Tibial nerve (tissue), 4 donors: ENCODE results near the gene GALNT12. TPM values are rescaled to one million over a fixed set of nuclear protein-coding genes. Genes with fewer than 3 reads are reported as not detected.
A peak's percentile ranks its signal among the peaks of the same experiment; 100 is the strongest.

ENCODE experiments used
- DNase-seq, 2 donors: peaks; one replicate each; pipeline ENCODE4 v3.0.0-alpha.2; 2019; ENCODE audit warnings: low spot score in 2 of 2
- H3K27ac ChIP-seq, 4 donors: fragments of 200-600 bp; sonication (generic) in 3 of 4; one replicate each; pipeline ENCODE4 v1.5.1; 2017 to 2019; ENCODE audit warnings: mild to moderate bottlenecking in 1 of 4
- H3K27me3 ChIP-seq, 2 donors: fragments of 200-600 bp; sonication (generic) in 1 of 2; one replicate each; pipeline versions ENCODE4 v1.5.1 to v1.6.0; 2017 to 2019
- H3K36me3 ChIP-seq, 3 donors: fragments of 200-600 bp; sonication (generic); one replicate each; pipeline ENCODE4 v1.5.1; 2018 to 2019
- H3K4me1 ChIP-seq, 4 donors: fragments of 200-600 bp; sonication (generic) in 3 of 4; one replicate each; pipeline ENCODE4 v1.5.1; 2017 to 2019
- H3K4me3 ChIP-seq, 4 donors: fragments of 200-600 bp; sonication (generic) in 3 of 4; one replicate each; pipeline ENCODE4 v1.5.1; 2017 to 2019; ENCODE audit warnings: mild to moderate bottlenecking in 1 of 4, moderate library complexity in 1 of 4
- H3K9me3 ChIP-seq, 4 donors: fragments of 200-600 bp; sonication (generic) in 3 of 4; one replicate each; pipeline ENCODE4 v1.5.1; 2017 to 2019
- EP300 ChIP-seq, 2 donors: sonication (generic); formaldehyde crosslinking; IDR thresholded peaks; one replicate each; pipeline ENCODE4 v1.6.1; 2017; ENCODE audit warnings: antibody characterized with exemption in 2 of 2, mild to moderate bottlenecking in 1 of 2
- POLR2A ChIP-seq, 2 donors: fragments of 450-650 bp; IDR thresholded peaks; one replicate each; pipeline ENCODE4 v1.6.1; 2017; ENCODE audit warnings: antibody characterized with exemption in 2 of 2, mild to moderate bottlenecking in 2 of 2, moderate library complexity in 2 of 2
- WGBS, 2 donors: methylation state at CpG; one replicate each; pipeline ENCODE4 v1.1.5; 2018; 5-methylcytosine and 5-hydroxymethylcytosine counted together
- total RNA-seq, 4 donors: library from RNA; depleted of rRNA; stranded (reverse); fragments of >200 nt; gene quantifications; one replicate each; pipeline ENCODE4 v1.1.0, GENCODE V29; 2016
- TF ChIP-seq, protein P1 (sequence below), 5 experiments: fragments of 200-600 bp in 3 of 5; fragments of 450-650 bp in 2 of 5; sonication (generic) in 3 of 5; IDR thresholded peaks; one replicate each; pipeline ENCODE4 v1.5.1; 2016 to 2019; ENCODE audit warnings: antibody characterized with exemption in 5 of 5, mild to moderate bottlenecking in 3 of 5, moderate library complexity in 2 of 5

GALNT12 gene
- total RNA-seq, 4 donors from 2014 or later, result 1.8 to 6.0 (median 3.5) TPM

DNA sequence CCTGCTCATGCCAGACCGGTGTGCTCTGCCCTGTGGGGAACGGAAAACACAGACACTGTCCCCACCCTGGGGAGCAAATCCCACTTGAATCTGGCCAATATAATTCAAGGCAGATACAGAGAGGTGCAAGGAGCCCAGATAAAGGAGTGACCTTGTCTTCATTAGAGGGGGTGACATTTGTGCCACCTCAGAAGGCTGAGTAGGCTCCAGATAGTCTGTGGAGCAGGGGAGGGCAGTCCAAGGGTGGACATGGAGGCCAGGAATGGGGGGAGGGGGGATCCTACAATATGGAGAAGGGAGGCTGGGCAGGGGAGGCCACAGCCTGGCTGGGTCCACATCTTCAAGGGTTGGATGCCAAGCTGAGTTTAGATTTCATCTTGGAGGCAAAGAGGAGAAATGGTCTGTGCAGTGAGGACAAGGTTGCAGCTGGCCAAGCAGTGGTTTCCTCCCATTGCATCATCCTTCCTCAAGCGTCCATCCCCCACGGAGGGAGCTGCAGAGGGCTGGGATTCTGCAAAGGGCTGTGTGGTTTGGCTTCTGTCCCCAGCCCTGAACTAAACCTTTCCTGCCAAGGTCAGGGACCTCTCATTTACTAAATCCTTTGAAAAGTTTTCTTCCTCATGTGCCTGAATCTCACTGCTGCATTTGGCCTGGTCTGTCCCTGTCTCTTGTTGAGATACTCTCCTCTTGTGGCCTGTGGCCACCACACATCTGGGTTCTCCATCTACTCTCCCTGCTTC lies 60.1 kb downstream of the GALNT12 start:
- Histone ChIP-seq H3K4me3 (no peak overlapping the region), H3K27me3 (no peaks in the 10 kb centered on the region), H3K4me1 (peaks cover 0 to 56% (median 16%) of the 10 kb centered on the region in 4 donors), H3K27ac (peak overlapping the region in 2 of 4 donors; percentile 54 to 67), H3K36me3 (no peaks in the 10 kb centered on the region), H3K9me3 (no peaks in the 10 kb centered on the region)
- TF ChIP-seq, protein P1, sequence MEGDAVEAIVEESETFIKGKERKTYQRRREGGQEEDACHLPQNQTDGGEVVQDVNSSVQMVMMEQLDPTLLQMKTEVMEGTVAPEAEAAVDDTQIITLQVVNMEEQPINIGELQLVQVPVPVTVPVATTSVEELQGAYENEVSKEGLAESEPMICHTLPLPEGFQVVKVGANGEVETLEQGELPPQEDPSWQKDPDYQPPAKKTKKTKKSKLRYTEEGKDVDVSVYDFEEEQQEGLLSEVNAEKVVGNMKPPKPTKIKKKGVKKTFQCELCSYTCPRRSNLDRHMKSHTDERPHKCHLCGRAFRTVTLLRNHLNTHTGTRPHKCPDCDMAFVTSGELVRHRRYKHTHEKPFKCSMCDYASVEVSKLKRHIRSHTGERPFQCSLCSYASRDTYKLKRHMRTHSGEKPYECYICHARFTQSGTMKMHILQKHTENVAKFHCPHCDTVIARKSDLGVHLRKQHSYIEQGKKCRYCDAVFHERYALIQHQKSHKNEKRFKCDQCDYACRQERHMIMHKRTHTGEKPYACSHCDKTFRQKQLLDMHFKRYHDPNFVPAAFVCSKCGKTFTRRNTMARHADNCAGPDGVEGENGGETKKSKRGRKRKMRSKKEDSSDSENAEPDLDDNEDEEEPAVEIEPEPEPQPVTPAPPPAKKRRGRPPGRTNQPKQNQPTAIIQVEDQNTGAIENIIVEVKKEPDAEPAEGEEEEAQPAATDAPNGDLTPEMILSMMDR (IDR thresholded peaks at IDR 0.05), result no peak
- TF ChIP-seq EP300 (IDR thresholded peaks at IDR 0.05) (peak in 1 of 2 donors; percentile 91), POLR2A (IDR thresholded peaks at IDR 0.05) (no peak)
- DNase-seq, result peak; percentile 77 to 83
- 38 to 45% methylated on average over 4 of the region's 4 CpGs for WGBS, 2 donors

DNA sequence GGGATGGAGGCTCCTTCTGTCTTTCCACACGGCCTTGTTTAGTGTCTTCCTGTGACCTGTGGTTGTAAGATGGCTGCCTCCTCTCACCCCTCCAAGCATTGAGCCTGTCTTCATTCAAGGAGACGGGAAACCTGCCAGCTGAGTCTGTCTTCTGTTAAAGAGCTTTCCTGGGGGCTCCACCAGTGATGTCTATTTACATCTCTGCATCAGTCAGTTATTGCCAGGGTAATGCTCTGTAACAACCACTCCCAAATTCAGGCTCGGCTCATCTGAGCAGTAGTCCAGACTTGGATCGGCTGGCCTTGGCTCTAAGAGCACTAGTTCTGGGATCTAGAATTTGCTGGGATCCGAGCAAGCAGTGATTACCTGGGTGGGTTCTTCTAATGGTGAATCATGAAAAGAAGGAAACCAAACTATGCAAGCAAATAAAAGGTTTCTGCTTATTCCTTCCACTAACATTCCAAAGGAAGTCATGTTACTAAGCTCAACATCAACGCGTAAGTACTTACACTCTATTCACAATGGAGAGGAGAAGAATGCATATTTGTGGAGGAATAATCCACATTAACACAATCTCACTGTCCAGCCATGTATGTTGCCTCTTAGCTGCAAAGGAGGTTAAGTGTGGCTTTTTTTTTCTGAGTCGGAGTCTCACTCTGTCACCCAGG lies 61.7 kb downstream of the GALNT12 start:
- no peaks in the 10 kb centered on the region for H3K36me3 ChIP-seq
- no peak overlapping the region for H3K4me3 ChIP-seq
- no peak overlapping the region for H3K27ac ChIP-seq
- TF ChIP-seq EP300 (IDR thresholded peaks at IDR 0.05) (no peak), POLR2A (IDR thresholded peaks at IDR 0.05) (no peak)
- TF ChIP-seq, protein P1 (IDR thresholded peaks at IDR 0.05), result no peak
- 86 to 87% methylated on average over 8 of the region's 8 CpGs for WGBS, 2 donors
- DNase-seq, result no peak
- H3K9me3 ChIP-seq, result no peaks in the 10 kb centered on the region
- H3K27me3 ChIP-seq, result no peaks in the 10 kb centered on the region
- peaks cover 0 to 50% (median 16%) of the 10 kb centered on the region in 4 donors for H3K4me1 ChIP-seq

DNA sequence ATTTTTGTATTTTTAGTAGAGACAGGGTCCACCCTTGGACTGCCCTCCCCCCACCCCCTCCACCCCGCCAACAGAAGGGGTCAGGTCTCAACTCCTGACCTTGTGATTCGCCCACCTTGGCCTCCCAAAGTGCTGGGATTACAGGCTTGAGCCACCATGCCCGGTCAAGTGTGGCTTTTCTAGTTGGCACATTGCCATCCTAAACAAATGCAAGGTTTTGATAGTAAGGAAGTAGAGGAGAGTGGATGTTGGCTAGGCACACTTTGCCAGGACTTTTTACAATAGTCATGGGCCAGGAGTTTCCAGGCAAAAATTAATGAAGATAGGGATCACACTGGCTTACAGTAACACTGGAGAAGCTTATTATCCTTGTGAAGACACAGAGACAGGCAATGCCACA lies 62.4 kb downstream of the GALNT12 start:
- Histone ChIP-seq H3K9me3 (no peaks in the 10 kb centered on the region), H3K27ac (no peak overlapping the region), H3K27me3 (no peaks in the 10 kb centered on the region), H3K4me3 (no peak overlapping the region), H3K4me1 (peaks cover 0 to 51% (median 16%) of the 10 kb centered on the region in 4 donors), H3K36me3 (no peaks in the 10 kb centered on the region)
- no peak for DNase-seq
- 69 to 85% methylated on average over 3 of the region's 3 CpGs for WGBS, 2 donors
- TF ChIP-seq POLR2A (IDR thresholded peaks at IDR 0.05) (no peak), EP300 (IDR thresholded peaks at IDR 0.05) (no peak)
- TF ChIP-seq, protein P1 (IDR thresholded peaks at IDR 0.05), result no peak

DNA sequence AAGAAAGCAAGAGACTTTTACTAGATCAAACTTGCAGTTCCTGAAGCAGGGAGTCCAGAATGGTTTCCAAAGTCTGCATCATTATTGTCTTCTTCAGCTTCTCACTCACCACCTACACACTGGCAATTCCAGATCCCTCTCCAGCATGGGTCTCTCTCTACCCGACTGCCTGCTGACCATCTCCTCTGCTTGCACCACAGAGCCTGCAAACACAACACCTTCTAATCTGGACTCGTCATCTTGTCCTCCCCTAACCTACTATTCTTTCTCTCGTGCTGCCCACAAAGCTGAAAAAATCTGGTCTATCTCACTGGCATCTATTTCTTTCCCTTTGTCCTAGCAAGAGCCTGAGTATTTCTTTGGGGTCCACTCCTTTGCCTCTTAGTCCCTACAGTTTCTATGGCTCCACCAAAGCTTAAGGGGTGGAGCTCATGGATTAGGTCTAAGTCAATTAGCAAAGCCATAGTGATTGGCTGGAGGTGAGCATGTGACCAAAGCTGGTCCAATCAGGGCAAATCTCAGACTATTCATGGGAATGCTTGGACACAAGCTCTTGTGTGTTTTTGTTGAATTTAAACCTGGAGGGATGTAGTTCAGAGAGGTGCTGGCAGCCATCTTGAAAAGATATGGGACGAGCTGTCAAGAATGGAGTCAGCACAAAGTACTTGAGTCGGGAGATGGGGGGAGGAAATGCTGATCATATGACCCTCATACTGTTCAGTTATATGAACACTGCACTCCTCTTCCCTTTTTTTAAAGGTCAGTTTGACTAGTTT lies 63.5 kb downstream of the GALNT12 start:
- Histone ChIP-seq H3K36me3 (no peaks in the 10 kb centered on the region), H3K4me3 (no peak overlapping the region), H3K4me1 (peaks cover 0 to 46% (median 15%) of the 10 kb centered on the region in 4 donors), H3K27ac (no peak overlapping the region), H3K9me3 (no peaks in the 10 kb centered on the region), H3K27me3 (no peaks in the 10 kb centered on the region)
- DNase-seq, result no peak
- WGBS, 2 donors, result 84 to 93% methylated on average over 5 of the region's 5 CpGs
- TF ChIP-seq, protein P1 (IDR thresholded peaks at IDR 0.05), result no peak
- TF ChIP-seq EP300 (IDR thresholded peaks at IDR 0.05) (no peak), POLR2A (IDR thresholded peaks at IDR 0.05) (no peak)
